ENCODE results near the gene FHAD1.

FHAD1 gene

DNA sequence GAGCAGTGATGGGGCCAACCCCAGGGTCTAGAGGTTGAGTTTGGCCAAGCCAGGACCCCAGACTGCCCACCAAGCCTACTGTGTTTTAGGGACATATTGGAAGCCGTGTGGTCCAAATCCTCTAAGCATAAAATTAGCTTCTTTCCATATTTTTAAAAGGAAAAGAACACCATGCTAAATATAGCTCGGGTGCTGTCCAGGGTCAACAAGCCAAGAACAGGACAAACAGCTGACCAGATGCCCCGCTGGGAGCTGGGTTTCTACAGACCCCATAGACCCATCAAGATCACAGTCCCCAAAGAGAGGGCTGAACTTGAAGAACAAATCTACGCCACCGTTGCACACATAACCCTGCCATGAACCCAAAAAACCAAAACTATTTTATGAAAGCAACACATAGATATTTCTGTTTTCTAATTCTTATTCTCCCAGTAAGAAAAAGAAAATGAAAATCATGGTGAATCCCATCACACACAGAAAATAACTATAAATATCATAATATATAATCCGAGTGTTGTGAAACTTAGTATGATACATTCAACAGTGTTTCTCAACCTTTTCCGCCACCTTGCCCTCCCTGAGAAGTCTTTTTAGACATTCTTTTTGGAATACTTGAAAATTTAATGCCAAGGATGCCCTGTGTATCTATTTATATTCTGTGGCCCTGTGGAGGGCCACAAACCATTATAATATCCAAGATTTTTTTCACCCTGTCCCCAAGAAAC lies 36.2 kb upstream of the FHAD1 start:
- no peaks in the 10 kb centered on the region for H3K27me3 ChIP-seq (ENCODE audit: control insufficient read depth, insufficient read depth, low read length)
- no peak overlapping the region for H3K9ac ChIP-seq (ENCODE audit: low read depth, low read length)
- H3K9me3 ChIP-seq (replicated peaks; ENCODE audit: low read length) = no peaks in the 10 kb centered on the region
- no peak overlapping the region for H3K4me2 ChIP-seq (ENCODE audit: low read length)
- H3K4me1 ChIP-seq (ENCODE audit: control insufficient read depth, insufficient read depth, low read length) = no peaks in the 10 kb centered on the region
- H3K4me3 ChIP-seq (ENCODE audit: low read length) = no peak overlapping the region
- no peaks in the 10 kb centered on the region for H3K36me3 ChIP-seq (ENCODE audit: insufficient read depth, low read length)

DNA sequence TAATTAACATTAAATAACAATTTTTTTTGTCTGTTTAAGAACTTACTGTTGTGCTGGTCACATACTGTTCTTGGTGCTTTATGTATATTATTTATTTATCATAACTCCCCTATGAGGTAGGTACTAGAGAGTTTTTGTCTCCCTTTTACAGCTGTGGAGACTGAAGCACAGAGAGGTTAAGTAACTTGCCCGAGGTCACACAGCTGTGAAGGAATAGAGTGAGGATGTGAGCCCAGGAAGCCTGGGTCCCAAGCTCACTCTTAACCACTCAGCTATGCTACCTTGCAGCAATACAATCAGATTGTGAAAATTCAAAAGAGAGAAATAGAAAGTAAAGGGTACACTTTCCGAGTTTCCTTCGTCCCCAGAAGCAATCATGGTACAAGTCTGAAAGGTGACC lies 35.6 kb upstream of the FHAD1 start:
- Histone ChIP-seq H3K9ac (ENCODE audit: low read depth, low read length) (no peak overlapping the region), H3K9me3 (replicated peaks; ENCODE audit: low read length) (no peaks in the 10 kb centered on the region), H3K4me2 (ENCODE audit: low read length) (no peak overlapping the region), H3K4me3 (ENCODE audit: low read length) (no peak overlapping the region), H3K4me1 (ENCODE audit: control insufficient read depth, insufficient read depth, low read length) (no peaks in the 10 kb centered on the region), H3K27me3 (ENCODE audit: control insufficient read depth, insufficient read depth, low read length) (no peaks in the 10 kb centered on the region), H3K36me3 (ENCODE audit: insufficient read depth, low read length) (no peaks in the 10 kb centered on the region)

- Histone ChIP-seq H3K4me1 (ENCODE audit: control insufficient read depth, insufficient read depth, low read length) (no peaks in the 10 kb centered on the region), H3K9me3 (replicated peaks; ENCODE audit: low read length) (no peaks in the 10 kb centered on the region), H3K4me3 (ENCODE audit: low read length) (no peak overlapping the region), H3K4me2 (ENCODE audit: low read length) (no peak overlapping the region), H3K9ac (ENCODE audit: low read depth, low read length) (no peak overlapping the region), H3K27me3 (ENCODE audit: control insufficient read depth, insufficient read depth, low read length) (no peaks in the 10 kb centered on the region), H3K36me3 (ENCODE audit: insufficient read depth, low read length) (no peaks in the 10 kb centered on the region)
These were observed 34.6 kb upstream of the FHAD1 start for GRCh38 chr1:15212216-15212953.

- no peaks in the 10 kb centered on the region for H3K27me3 ChIP-seq (ENCODE audit: control insufficient read depth, insufficient read depth, low read length)
- no peaks in the 10 kb centered on the region for H3K4me1 ChIP-seq (ENCODE audit: control insufficient read depth, insufficient read depth, low read length)
- H3K4me2 ChIP-seq (ENCODE audit: low read length) = no peak overlapping the region
- H3K9ac ChIP-seq (ENCODE audit: low read depth, low read length) = no peak overlapping the region
- H3K9me3 ChIP-seq (replicated peaks; ENCODE audit: low read length) = no peaks in the 10 kb centered on the region
- H3K36me3 ChIP-seq (ENCODE audit: insufficient read depth, low read length) = no peaks in the 10 kb centered on the region
- H3K4me3 ChIP-seq (ENCODE audit: low read length) = no peak overlapping the region
These were observed 34.1 kb upstream of the FHAD1 start for GRCh38 chr1:15212954-15213291.

DNA sequence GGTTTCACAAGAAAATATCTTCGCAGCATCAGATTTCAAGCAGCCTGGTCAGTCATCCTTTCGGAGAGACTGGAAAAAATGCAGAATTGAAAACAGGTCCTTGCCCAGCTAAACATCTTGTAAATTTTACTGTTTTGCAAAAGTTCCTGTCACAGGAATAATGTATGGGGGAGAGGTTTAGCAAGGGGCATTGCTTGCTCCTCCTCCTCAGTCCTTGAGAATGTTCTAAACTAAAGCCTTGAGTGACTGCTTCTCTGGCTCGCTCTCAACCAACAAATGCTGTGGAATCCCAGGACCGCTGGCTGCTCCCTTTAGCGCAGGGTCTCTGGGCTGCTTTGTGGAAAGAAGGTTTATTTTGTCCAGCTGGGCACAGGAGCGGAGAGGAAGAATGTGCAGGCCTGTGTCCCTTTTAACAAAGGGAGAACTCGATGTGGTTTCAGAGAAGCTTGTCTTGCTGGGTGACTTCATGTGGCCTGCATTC lies 33.6 kb upstream of the FHAD1 start:
- Histone ChIP-seq H3K9ac (ENCODE audit: low read depth, low read length) (no peak overlapping the region), H3K9me3 (replicated peaks; ENCODE audit: low read length) (no peaks in the 10 kb centered on the region), H3K4me2 (ENCODE audit: low read length) (no peak overlapping the region), H3K4me1 (ENCODE audit: control insufficient read depth, insufficient read depth, low read length) (no peaks in the 10 kb centered on the region), H3K36me3 (ENCODE audit: insufficient read depth, low read length) (no peaks in the 10 kb centered on the region), H3K27me3 (ENCODE audit: control insufficient read depth, insufficient read depth, low read length) (no peaks in the 10 kb centered on the region), H3K4me3 (ENCODE audit: low read length) (no peak overlapping the region)

DNA sequence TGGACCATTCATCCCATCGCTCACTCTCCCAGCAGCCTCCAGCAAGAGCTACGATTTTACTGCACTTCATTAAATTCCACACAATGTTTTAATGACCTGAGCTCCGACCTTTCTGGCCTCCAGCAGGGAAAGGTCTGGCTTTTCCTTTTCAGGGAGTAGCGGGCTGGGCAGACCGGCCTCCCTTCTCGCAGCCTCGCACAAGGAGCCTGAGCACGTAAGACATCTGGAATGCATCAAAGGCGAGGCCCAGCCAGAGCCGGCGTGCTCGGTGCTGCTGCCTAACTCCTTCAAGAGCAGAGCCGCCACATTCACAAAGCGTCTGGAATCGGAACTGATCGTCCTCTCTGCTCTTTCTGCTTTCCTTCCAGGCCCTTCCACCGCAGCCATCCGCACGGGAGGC lies 32.5 kb upstream of the FHAD1 start:
- Histone ChIP-seq H3K36me3 (ENCODE audit: insufficient read depth, low read length) (no peaks in the 10 kb centered on the region), H3K9ac (ENCODE audit: low read depth, low read length) (no peak overlapping the region), H3K4me1 (ENCODE audit: control insufficient read depth, insufficient read depth, low read length) (no peaks in the 10 kb centered on the region), H3K4me3 (ENCODE audit: low read length) (no peak overlapping the region), H3K27me3 (ENCODE audit: control insufficient read depth, insufficient read depth, low read length) (no peaks in the 10 kb centered on the region), H3K4me2 (ENCODE audit: low read length) (no peak overlapping the region), H3K9me3 (replicated peaks; ENCODE audit: low read length) (no peaks in the 10 kb centered on the region)

DNA sequence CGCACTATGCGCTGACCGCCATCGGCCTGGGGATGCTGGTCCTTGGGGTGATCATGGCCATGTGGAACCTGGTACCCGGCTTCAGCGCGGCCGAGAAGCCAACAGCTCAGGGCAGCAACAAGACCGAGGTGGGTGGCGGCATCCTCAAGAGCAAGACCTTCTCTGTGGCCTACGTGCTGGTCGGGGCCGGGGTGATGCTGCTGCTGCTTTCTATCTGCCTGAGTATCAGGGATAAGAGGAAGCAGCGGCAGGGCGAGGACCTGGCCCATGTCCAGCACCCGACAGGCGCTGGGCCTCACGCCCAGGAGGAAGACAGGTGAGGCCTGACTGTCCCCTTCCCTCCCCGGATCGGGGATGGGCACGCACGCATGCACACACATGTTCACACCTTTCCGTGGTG lies 31.9 kb upstream of the FHAD1 start:
- H3K36me3 ChIP-seq (ENCODE audit: insufficient read depth, low read length) = no peaks in the 10 kb centered on the region
- no peak overlapping the region for H3K9ac ChIP-seq (ENCODE audit: low read depth, low read length)
- H3K27me3 ChIP-seq (ENCODE audit: control insufficient read depth, insufficient read depth, low read length) = no peaks in the 10 kb centered on the region
- H3K4me1 ChIP-seq (ENCODE audit: control insufficient read depth, insufficient read depth, low read length) = no peaks in the 10 kb centered on the region
- H3K4me2 ChIP-seq (ENCODE audit: low read length) = no peak overlapping the region
- no peaks in the 10 kb centered on the region for H3K9me3 ChIP-seq (replicated peaks; ENCODE audit: low read length)
- H3K4me3 ChIP-seq (ENCODE audit: low read length) = no peak overlapping the region

DNA sequence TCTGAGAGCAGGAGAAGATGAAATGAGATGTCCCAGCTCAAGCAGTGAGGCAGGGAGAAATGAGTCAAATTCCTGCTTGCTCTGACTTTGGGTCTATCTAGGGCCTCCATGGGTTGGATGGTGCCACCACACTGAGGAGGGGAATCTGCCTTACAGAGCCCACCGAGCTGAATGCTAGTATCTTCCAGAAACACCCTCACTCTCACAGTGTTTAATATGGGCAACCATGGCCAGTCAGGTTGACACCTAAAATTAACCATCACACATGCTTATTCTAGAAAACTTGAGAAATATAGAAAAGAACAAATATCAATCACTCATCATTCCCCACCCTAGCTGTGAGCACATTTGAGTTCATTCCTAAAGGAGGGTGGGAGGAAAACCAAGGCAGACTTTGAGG lies 29.4 kb upstream of the FHAD1 start:
- Histone ChIP-seq H3K4me2 (ENCODE audit: low read length) (no peak overlapping the region), H3K4me3 (ENCODE audit: low read length) (no peak overlapping the region), H3K27me3 (ENCODE audit: control insufficient read depth, insufficient read depth, low read length) (no peaks in the 10 kb centered on the region), H3K4me1 (ENCODE audit: control insufficient read depth, insufficient read depth, low read length) (no peaks in the 10 kb centered on the region), H3K9me3 (replicated peaks; ENCODE audit: low read length) (no peaks in the 10 kb centered on the region), H3K9ac (ENCODE audit: low read depth, low read length) (no peak overlapping the region), H3K36me3 (ENCODE audit: insufficient read depth, low read length) (no peaks in the 10 kb centered on the region)

GRCh38 chr1:15218287-15219279 lies 28.4 kb upstream of the FHAD1 start:
- Histone ChIP-seq H3K4me1 (ENCODE audit: control insufficient read depth, insufficient read depth, low read length) (no peaks in the 10 kb centered on the region), H3K9me3 (replicated peaks; ENCODE audit: low read length) (no peaks in the 10 kb centered on the region), H3K36me3 (ENCODE audit: insufficient read depth, low read length) (no peaks in the 10 kb centered on the region), H3K27me3 (ENCODE audit: control insufficient read depth, insufficient read depth, low read length) (no peaks in the 10 kb centered on the region), H3K4me2 (ENCODE audit: low read length) (no peak overlapping the region), H3K9ac (ENCODE audit: low read depth, low read length) (no peak overlapping the region), H3K4me3 (ENCODE audit: low read length) (no peak overlapping the region)

DNA sequence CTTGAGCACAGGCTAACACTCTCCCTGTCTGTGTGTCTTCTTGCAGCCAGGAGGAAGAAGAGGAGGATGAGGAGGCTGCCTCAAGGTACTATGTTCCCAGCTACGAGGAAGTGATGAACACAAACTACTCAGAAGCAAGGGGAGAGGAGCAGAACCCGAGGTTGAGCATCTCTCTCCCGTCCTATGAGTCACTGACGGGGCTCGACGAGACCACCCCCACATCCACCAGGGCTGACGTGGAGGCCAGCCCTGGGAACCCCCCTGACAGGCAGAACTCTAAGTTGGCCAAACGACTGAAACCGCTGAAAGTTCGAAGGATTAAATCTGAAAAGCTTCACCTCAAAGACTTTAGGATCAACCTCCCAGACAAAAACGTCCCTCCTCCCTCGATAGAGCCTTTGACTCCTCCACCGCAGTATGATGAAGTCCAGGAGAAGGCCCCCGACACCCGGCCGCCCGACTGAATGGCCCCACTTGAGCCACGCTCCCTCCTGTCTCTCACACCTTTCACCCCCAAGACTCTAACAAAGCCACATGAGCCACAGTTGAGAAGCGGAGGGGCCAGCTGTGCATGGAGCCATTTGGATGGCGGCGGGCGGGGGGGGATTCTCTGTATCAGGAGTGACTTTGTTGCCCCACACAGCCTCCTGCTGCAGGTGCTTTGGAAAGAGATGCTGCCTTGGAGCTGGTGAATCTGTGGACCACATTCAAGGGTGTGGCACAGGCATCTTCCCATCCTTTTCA lies 27.6 kb upstream of the FHAD1 start:
- Histone ChIP-seq H3K4me3 (ENCODE audit: low read length) (no peak overlapping the region), H3K4me1 (ENCODE audit: control insufficient read depth, insufficient read depth, low read length) (no peaks in the 10 kb centered on the region), H3K9me3 (replicated peaks; ENCODE audit: low read length) (no peaks in the 10 kb centered on the region), H3K36me3 (ENCODE audit: insufficient read depth, low read length) (no peaks in the 10 kb centered on the region), H3K27me3 (ENCODE audit: control insufficient read depth, insufficient read depth, low read length) (no peaks in the 10 kb centered on the region), H3K9ac (ENCODE audit: low read depth, low read length) (no peak overlapping the region), H3K4me2 (ENCODE audit: low read length) (no peak overlapping the region)

DNA sequence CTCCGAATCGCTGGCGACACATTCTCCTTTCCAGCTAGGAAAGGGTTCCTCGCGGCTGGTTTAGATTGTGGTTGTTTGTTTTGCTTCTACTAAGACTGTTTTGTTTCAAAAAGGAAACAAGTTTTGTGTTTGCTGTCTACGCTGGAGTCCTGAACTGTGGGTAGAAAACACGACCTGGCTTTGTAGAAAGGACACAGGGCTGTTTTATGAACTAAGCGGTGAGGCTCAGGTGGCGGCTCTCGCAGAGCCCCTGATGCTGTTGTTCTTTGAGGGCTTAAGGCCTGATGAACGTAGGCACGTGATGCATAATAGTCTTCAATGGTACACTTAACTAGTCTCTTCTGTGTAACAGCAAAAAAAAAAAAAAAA lies 27.0 kb upstream of the FHAD1 start:
- Histone ChIP-seq H3K27me3 (ENCODE audit: control insufficient read depth, insufficient read depth, low read length) (no peaks in the 10 kb centered on the region), H3K4me3 (ENCODE audit: low read length) (no peak overlapping the region), H3K4me2 (ENCODE audit: low read length) (no peak overlapping the region), H3K9me3 (replicated peaks; ENCODE audit: low read length) (no peaks in the 10 kb centered on the region), H3K4me1 (ENCODE audit: control insufficient read depth, insufficient read depth, low read length) (no peaks in the 10 kb centered on the region), H3K9ac (ENCODE audit: low read depth, low read length) (no peak overlapping the region), H3K36me3 (ENCODE audit: insufficient read depth, low read length) (no peaks in the 10 kb centered on the region)

Data from skeletal muscle satellite cell (primary cell).